MM.1S (cell line): ENCODE data around the gene CHM.

ENCODE experiments used
- CTCF ChIP-seq: fragments of 300-600 bp; sonication (generic); IDR thresholded peaks from 2 replicates; pipeline ENCODE4 v1.5.1; 2016; ENCODE audit warnings: antibody characterized with exemption, low read length, mixed read lengths
- EZH2 ChIP-seq: fragments of 300-600 bp; sonication (generic); optimal IDR thresholded peaks from 2 replicates; pipeline ENCODE3; 2017; ENCODE audit warnings: low read depth, mild to moderate bottlenecking, antibody characterized with exemption, low read length, mixed read lengths

- TF ChIP-seq CTCF (no peak), EZH2 (no peak)
Measured at GRCh38 chrX:85993539-85994197, 53.7 kb downstream of the CHM start.
